HG02970 (cell line): ENCODE results near the gene CPLX1.

Experiments
- ATAC-seq: cut with Tn5 transposase; IDR thresholded peaks from one replicate; pipeline ENCODE4 v1.9.1; 2021; ENCODE audit warnings: mild to moderate bottlenecking, moderate library complexity, moderate number of reproducible peaks; ENCODE audit not compliant: unreplicated experiment, low FRiP score

The CPLX1 gene

DNA sequence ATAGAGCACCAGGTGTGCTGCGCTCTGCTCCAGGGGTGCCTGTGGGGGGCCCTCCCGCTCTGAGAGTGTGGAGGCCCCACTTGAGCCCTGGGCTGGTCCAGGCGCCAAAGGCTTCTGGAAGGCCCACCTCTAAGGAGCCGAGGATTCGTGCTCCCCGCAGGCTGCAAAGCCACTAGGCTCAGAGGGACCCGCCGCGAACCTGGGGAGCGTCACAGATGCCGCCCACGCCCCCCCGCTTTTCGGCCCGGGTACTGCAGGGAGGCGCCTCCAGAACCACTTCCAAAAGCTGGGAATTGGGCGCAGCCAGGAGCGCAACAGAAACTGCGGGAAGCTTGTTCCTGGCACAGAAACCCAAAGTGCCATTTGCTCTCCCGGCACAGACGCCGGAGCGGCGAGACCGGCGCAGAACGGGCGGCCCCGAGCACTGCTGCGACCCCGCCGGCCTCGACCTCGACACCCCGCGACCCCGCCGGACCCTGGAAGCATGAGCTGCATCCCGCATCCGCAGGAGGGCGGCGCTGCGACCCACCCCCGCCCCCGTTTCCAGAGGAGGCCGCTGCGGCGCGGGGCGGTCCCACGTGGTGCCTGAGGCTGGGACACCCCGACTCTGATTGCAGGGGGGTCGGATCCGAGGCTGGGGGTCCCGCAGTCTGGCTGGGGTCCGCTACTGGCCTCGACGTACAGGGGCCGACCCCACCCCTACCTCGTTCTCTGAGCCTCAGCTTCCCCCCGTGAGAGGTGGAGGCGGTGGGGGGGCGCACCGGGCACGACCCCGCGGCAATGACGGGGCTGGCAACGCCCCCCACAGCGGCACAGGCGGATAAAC, 30.8 kb downstream of the CPLX1 start:
- ATAC-seq = no peak

DNA sequence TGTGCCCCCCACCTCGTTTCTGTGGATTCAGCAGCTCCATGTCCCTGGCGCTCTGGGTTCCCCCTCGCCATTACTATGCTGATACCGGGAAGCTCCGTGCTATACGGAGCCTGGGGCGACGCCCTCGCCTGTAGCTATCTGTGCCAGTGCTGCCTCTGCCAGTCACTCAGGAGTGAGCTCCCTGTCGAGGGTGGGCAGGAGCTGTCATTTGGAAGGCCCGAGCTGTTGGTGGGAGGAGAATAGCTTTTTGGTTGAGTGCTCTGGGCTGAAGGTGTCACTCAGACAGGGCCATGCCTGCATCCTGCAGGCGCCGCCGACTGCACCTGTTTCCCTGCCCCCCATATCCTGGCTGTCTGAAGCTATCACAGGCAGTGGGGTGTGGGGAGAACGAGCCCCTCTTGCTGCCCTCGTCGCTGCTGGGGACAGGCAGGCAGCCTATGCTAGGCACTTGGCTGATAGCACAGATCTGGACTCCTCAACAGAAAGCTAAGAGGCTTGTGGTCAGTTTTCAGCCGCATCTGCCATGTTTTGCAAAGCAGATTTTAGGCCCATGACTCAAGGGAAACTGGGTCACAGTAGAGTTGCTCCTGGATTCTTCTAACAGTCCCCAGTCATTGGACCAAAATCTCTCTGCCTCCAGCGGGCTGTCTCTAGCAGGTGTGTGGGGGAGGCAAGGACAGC, 31.8 kb downstream of the CPLX1 start:
- no peak for ATAC-seq

DNA sequence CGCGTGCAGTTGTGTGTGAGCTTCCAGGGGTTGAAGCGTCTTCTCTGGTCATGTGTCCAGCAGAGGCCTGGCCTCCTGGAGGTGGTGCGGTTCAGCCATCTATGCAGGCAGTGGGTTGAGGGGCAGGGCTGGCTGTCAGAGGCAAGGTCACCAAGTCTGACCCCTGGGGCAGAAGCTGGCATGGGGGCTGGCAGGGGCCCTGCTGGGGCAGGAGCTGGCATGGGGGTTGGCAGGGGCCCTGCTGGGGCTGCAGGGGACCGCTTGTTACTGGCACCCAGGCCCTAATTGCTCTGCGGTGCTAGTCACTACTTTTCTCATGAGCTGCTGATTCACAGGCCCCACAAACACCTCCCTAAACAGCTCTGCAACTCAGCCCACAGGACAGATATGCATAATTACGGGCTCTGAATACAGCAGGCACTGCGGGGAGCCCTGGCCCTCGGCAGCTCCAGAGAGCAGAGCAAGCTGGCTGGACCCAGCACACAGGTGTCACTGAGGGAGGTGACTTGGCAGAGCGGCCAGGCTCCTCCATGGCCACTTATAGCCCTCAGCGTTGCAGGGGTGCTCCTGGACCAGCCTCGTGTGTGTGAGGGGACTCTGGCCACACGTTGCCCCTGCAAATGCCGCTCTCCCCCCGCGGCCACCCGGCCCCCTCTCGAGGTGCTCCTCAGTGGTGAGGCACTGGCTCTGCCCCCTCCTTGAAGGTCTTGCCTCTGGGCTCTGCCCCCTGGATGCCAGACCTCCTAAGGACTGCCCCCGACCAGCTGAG, 32.7 kb downstream of the CPLX1 start:
- ATAC-seq = no peak

DNA sequence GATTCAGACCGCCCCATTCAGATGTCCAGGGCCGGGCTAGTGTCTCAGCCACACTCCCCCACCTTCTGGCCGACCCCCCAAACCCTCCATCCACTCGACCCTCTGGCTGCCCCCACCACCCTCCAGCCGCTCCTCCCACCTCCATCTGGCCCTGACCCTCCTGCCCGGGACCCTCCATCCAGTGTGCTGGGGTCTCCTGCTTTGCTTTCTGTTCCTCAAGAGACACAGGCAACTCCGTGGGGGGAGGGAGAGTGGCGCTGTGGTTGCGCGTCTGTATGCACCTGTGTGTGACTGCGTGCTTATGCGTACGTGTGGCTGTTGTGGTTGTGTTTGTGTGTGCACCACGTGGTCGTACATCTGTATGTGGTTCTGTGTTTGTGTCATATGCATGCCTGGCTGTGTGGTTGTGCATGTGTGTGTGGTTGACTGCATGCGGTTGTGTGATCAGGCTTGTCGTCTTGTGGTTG, 33.3 kb downstream of the CPLX1 start:
- ATAC-seq = no peak

DNA sequence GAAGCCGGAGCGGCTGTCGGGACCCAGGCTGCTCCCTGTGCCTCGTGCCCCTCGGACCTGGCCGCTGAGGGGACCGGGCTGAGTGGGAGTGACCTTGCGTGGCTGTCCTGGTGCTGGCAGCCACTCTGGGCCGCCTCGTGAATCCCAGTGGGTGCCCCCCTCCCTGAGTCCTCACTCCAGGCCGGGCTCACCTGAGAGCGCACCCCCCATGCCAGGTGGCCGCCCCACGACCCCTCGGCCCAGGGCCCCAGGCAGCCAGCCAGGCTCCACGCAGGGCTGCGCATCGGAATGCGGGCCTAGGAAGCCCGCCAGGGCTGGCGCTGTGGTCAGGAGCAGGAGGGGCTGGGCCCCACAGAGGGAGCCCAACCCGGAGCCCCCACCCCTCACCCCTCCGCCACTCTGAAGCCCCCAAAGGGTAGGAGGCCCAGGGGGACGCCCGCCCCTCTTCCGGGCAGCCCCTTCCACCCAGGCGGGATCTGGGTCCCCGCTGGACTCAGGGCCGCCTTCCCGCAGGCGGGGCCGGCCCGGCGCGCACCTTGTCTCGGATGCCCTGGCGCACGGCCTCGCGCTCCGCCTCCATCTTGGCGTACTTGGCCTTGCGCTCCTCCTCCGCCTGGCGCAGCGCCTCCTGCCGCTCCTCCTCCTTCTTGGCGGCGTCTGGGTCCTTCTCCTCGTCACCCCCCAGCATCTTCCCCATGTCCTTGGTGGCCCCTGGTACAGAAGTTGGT, 33.9 kb downstream of the CPLX1 start:
- ATAC-seq = no peak

DNA sequence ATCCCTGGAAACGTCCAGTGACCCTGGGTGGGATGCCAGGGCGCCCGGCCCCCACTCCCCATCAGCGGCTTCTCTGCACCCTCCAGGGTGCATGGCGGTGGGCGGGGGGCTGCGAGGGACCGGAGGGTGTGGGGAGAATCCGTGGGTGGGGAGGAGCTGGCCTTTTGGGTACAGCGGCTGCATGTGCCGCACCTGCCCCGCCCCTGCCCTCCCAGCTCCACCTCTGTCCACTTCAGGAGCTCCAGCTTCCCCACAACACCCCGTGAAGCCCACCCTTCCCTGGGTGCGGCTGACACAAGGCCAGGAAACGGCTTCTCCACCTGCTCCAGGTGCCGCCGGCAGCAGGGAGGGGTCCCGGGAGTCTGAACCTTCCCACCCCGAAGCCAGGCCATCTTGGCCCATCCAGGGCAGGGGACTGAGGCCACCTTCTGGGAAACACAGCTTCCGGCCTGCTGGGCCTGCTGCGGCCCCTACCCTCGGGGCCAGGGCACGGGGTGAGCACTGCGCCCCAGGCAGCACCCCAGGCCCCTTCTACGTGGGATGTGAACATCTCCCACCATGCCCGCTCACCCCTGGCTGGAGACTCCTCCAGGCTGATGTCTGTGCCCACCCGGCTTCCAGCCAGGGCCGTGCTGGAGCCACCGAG, 34.6 kb downstream of the CPLX1 start:
- ATAC-seq = no peak

DNA sequence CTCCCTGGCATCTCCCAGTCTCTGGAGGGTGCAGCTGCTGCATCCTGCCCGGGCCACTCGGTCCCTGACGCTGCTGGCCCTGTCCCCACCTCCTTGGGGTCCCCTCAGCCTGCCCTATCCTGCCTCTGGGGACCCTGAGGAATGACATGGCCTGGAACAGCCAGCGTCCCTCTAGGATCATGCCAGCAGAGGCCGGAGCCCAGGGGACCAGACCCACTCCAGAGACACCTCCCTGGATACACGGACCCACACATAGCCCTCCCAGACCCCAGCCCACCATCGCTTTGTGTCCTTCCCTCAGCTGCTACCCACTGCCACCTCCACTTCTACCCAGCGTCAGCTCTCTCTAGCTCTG, 35.5 kb downstream of the CPLX1 start:
- ATAC-seq = no peak

DNA sequence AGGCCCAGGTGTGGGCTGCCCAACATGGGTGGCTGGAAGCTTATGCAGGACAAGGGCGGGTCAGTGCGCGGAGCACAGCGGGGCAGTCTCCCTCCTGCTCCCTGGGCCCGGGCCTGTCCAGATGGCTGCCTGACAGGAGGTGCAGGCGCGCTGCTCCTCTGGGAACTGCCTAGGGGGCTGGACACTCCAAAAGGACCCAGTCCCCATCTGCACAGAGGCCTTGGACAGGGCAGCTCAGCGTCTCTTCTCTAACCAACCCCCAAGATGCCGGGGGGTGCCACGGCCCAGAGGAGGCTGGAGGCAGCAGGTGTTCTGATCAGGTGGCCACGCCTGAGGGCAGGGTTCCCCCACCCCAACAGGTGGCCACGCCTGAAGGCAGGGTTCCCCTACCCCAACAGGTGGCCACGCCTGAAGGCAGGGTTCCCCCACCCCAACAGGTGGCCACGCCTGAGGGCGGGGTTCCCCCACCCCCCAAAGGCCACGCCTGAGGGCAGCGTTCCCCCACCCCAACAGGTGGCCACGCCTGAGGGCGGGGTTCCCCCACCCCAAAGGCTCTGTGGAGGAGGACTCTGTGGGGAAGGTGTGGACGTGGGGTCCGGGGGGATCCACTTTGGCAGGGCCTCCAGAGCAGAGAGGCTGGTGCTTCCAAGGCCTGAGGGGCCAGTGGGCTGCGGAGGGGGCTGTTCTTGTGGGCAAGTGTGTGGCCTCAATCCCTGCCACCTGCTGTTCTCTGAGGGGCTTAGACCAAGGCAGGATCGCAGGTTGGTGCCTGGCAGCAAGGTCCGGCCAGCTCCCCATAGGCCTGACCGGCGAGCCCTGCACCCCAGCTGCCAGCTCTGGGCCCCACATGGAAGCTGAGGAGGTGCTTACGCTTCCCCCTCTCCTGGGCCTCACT, 36.1 kb downstream of the CPLX1 start:
- ATAC-seq = no peak

DNA sequence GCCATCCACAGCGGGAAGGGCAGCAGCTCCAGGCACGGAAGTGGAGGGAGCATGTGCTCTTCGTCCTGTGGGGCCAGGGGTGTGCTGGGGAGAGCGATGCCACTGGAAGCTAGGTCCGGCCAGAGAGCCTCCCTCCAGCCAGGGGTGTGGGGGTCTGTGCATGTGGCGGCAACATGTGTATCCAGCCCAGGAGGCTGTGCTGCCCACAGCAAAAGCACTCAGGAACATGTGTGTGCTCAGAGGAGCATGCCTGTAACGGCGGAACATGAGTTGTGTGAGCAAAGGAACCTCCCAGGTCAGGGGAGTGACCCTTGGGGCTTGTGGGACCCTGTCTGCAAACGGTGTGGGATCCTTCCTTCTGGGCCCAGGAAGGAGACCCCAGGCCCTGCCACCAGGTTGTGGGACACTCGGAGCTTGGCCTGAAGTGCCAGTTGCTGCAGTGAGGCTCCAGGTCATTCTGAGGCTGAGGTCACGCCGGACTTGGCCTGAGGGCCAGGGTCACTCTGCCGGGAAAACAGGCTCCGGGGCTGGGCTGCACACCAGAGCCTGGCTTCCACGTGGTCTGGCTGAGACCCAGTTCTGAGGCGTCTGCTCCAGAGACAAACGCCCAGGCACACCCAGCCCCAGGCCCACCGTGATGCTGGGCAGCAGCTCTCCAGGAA, 37.2 kb downstream of the CPLX1 start:
- ATAC-seq = no peak

DNA sequence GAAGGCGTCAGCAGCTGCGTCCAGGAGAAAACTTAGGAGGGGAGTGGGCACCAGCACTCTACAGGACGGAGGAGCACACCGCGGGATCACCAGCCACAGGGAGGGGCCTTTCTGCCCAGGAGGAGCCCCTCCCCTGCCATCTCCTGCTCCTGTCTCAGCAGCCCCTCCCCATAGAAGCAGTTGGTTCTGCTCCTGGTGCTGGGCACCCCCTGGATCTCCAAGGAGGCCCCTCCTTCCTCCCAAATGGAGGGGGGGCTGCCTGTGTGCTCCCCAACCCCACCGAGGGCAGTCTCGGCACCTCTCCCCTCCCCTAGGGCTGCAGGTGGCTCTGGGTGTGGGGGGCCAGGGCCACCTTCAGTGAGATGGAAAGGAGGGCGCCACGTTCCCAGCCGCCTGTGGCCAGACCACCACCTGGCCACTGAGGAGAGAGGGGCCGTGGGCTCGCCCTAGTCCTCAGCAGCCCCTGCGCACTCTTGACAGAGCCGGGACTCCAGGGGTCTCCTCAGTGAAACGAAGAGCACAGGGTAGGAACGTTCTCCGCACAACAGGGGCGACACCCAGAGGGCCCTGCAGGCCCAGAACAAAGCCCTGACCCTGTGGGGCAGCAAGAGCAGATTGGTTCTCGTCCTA, 37.8 kb downstream of the CPLX1 start:
- no peak for ATAC-seq

DNA sequence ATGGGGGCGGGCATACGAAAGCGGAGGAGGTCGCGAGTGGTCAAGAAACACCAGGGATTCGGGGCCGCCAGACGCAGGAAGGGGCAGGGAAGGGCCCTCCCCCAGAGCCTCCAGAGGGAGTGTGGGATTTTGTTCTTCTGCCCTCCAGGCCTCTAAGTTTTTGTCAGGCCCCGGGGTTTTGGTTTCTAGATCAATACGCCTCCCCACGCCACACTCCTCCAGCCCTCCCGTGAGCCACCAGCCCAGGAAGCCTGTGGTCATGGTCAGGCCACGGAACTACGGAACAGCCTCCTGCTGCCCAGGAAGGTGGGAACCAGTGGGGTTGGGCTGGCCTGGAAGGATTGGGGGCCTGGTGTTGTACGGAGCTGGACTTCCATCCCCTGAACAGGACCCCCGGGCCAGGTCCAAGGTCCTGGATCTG, 38.4 kb downstream of the CPLX1 start:
- no peak for ATAC-seq

DNA sequence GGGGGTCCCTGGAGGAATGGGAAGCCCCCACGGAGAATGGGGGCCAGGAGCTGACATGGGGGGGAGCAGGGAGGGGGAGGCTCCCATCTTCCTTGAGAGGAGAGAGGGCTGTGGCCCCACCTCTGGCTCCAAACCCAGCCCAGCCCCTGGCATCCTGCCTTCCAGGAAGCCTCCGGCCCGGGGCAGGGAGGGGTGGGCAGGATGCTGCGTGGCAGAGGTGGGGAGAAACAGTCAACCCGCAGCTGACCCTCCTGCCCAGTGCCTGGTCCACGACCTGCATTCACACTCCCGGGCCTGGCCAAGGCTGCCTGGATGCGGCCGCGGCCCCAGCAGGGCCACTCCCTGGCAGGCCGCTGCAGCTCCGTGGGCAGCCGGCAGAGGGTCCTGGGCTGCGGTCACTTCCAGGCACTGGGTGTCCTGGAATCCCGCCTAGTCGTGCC, 39.0 kb downstream of the CPLX1 start:
- ATAC-seq = no peak

DNA sequence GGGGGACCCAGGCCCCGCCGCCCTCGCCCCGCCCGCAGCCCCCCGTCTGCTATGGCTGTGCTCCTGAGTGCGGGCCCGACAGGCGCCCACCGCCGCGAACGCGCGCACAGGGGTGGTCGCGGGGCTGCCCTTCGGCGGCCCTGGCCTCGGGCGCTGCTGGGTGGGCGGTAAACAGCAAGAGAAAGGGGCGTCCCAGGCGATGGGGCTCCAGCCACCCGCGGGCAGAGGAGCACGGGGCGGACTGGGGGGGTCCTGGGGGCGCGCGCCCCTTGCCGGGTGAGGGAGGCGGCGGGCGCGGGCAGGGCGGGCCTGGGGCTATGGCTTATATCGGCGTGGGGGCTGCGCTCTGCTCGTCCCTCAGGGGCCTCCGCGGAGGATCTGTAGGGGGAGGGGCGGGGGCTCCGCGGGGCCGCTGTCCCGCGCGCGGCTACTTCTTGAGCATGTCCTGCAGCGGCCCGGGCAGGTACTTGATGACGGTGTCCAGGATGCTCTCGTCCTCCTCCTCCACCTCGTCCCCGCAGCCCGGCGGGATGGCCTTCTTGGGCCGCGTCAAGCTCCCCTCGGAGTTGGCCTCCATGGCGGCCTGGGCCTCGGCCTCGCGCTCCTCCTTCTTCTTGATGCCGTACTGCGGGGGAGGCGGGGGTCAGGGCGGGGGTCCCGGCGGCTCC, 39.7 kb downstream of the CPLX1 start:
- no peak for ATAC-seq

DNA sequence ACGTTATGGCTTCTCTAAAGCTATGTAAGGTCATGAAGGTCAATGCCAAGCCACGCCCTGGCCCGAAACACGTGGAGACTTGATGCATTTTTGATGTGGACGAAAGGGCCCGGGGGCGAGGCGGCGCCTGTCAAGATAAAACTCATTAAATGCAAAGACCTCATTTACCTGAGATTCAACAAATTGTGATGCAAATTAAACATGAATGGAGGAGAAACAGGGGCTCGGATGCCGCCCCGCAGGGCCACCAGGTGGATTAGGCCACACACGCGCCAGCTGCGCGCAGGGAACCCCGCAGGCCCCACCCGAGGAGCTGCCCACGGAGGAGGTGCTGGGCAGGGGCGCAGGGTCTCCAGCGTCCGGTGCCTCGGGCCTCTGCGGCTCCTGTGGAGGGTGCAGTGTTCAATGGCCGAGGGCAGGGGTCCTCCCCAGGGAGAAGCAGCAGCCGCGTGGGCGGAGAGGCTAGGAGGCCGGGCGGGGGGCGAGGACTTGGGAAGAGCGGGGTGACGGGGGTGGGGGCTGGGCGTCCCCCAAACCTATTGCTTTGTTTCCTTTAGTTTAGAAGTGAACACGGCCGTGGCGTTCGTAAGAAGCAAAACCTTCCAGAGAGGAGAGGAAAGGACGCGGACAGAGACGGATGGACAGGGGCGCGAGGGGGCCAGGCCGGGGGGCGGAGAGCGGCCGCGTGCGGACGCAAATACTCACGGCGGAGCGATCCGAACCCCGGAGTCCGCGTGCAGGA, 40.4 kb downstream of the CPLX1 start:
- ATAC-seq = no peak

DNA sequence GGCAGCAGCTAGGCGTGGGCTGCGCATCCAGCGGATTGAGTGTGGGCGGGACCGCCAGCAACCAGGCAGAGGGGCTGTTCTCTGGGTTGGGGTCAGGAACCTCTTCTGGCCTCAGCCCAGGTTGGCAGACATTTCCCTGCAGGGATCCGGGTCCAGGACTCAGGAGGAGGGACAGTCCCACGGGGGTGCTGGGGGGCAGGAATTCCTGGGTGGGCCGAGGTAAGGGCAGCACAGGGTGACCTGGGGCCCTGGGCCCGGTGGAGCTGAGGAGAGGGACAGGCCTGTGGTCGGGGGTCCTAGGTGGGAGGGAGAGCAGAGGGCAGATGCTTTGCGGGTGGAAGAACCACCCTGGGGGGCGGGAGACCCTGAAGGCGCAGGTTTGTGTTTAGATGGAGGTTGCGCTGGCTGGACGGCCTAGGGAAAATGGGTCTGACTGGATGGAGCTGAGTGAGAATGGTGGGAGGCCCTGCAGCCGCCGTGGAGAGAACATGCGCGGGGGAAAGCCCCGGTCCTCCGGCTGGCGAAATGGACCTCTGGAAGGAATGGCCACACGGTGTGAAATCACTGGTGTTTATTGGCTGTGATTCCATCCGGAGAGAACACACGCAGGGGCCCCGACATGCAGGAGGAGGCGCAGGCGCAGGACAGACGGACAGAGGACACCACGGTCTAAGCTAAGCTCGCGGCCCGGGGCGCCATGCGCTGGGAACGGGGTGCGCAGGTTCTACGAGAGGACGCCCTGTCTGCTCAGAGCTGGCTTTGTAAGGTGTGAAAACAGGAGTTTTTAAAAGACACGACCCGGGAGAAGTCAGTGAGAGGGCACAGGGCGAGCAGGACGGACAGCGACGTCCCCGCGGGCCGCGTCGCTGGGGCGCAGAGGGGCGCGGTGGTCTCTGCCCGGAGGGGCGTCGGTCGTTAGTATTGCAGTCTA, 41.3 kb downstream of the CPLX1 start:
- ATAC-seq = no peak
